HG02588 (cell line): ENCODE measurements around the gene KRT9.
"Not testable (repeated sequence)": the region's sequence is repeated elsewhere in the genome, so short reads cannot be mapped to it uniquely, and the experiment has no call there.

Experiments used
- ATAC-seq: cut with Tn5 transposase; IDR thresholded peaks from one replicate; pipeline ENCODE4 v1.9.1; 2021; ENCODE audit warnings: mild to moderate bottlenecking, moderate library complexity; ENCODE audit not compliant: unreplicated experiment

KRT9 gene

GRCh38 chr17:41602524-41602923 is 30.7 kb upstream of the KRT9 start:
- ATAC-seq, result no peak

DNA sequence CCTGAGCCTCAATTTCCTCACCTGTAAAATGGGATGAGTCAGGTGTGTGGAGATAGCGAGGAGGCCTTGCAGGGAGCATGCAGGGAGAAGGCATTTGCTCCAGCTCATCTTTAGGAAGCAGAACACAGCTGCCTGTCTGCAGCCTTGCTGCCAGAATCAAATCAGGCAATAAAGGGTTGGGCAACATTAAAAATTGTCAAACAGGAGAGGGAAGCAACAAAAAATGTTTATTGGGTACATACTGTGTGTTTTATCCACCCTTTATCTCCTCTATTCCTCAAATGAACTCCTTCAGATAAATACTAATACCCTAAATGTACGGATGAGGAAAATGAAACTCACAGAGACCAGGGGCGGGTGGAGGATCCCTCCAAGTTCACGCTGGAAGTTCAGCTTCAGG is 28.5 kb upstream of the KRT9 start:
- no peak for ATAC-seq

DNA sequence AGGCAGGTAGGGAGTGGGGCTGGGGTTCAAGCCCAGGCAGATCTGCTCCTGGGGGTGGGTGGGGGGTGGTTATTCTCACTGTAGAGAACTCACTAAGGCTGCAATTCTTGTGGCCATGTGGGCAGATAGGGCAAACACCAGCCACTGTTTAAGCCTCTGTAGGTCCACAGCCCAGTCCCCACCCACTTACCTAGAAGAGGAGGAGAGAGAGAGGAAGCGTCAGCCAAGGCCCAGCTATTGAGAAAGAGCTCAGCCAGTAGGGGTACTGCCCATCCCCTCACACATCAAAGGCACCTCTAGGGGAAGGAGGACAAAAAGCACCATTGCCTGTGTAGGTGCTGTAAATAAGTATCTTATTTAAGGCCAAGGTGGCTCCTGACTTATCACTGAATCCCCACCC is 27.8 kb upstream of the KRT9 start:
- ATAC-seq, result no peak

DNA sequence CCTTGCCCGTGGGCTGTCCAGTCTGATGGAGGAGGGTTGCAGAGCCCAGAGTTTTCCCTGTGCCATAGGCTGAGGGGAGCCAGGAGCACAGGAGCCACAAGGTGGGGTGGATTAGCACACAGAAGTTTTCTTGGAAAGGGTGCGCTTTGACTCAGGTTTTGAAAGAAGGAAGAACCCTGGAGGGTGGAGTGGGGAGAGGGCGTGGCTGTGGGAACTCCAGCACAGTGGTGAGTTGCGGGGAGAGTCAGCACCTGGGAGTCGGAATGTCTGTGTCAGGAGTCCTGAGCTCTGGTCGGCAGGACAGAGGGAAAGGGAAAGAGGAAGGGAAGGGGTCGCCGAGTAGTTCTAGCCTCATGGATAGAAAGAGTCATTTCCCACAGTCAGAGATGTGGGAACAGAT is 23.7 kb upstream of the KRT9 start:
- no peak for ATAC-seq

GRCh38 chr17:41594363-41594915 is 22.6 kb upstream of the KRT9 start:
- ATAC-seq, result no peak

GRCh38 chr17:41593306-41593981 is 21.6 kb upstream of the KRT9 start:
- no peak for ATAC-seq

GRCh38 chr17:41592601-41593305 is 20.9 kb upstream of the KRT9 start:
- no peak for ATAC-seq

GRCh38 chr17:41589301-41589700 is 17.4 kb upstream of the KRT9 start:
- ATAC-seq, result no peak

- no peak for ATAC-seq
Measured at GRCh38 chr17:41588126-41588810, 16.4 kb upstream of the KRT9 start.

DNA sequence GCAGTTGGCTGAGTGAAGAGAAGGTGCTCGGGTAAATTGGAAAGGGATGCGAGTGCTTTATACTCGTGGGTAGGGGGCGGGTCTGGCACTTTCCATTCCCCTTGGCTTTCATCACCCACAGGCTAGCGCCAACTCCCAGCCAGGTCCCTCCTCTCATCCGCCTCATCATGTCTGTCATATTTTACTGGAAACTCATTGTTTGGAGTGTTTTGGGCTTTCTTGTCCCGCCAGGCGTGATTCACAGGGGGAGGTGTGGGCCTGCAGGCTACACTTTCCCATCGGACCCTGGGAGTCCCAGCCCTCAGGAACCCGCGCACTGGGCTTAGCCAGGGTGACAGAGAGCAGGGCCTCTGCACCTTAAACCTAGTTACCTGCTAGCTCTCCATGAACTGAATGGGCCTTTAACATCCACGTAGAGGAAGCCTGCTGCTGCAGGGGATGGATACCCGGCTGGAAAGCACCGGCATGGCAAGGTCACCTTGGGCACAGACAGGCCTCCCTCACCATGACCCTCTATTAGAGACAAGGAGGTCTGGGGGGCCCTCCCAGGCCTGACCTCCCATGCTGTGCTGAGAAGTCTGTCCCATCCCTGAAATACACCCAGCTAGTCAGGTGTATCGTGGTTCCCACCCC is 15.1 kb upstream of the KRT9 start, which contains the start of gene KRT14:
Gene KRT14, minus strand, starts transcription at position 33 of the 633 bp plus-strand sequence. CDS start 61 bp downstream, outside the sequence.
- no peak for ATAC-seq

DNA sequence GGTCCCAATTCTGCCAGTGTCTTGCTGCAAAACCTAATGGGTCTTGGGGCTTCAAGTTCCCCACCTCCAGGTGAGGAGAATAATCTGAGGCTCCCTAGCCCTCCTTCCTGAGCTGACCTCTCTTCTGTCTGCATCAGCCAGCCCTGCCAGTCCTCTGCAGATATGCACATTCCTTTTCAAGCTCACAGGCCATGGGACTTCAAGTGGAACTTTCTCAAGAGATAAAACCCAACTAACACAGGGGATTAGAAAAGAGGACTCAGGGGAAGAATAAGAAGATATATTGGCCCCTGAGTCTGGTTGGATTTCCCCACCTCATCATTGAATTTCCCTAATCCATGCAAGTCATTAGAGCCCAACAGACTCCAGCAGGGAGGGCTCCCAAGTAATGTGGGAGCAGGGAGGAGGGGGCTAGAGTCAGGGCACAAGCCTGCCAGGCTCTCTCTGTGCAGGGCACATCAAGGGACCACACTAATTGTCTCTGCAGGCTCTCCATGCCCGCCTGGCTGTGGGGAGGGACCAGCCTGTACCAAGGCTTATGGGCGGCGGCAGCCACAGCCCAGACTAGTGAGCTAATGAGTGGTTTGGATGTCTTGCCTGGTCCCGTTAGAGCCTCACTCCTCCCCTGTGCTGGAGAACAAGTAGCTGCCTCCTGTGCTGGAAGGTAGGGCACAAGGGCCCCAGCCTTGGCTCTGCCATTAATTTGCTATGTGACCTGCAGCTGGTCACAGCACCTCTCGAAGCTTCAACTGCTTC is 13.6 kb upstream of the KRT9 start:
- no peak for ATAC-seq

DNA sequence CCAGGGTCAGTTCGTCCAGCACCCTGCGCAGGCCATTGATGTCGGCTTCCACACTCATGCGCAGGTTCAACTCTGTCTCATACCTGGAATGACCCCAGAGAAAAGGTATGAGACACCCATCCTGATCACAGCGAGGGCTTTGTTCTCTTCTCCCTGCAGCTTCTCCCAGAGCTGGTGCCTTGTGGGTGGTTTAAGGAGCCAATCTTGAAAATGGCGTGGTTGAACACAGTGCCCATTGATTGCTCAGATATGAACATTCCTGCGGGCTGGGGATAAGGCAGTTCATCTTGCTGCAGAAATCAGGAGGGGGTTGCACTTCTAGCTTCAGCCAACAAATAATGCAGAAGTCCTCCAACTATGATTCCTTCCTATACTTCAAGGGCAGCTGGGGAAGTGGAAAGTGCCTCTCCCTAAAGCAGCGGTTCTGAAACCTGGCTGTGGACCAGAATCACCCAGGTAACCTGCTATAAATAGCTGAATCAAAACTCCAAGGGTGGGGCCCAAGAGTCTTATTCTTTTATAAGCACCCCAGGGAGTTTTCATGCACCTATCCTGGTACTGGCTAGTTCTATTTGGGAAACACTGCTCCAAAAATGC is 12.6 kb upstream of the KRT9 start:
- ATAC-seq, result not testable (repeated sequence)

- no peak for ATAC-seq
Measured at GRCh38 chr17:41583137-41584127, 11.6 kb upstream of the KRT9 start.

GRCh38 chr17:41582061-41582968 is 10.5 kb upstream of the KRT9 start:
- ATAC-seq, result not testable (repeated sequence)

GRCh38 chr17:41581366-41582060 is 9.7 kb upstream of the KRT9 start:
- no peak for ATAC-seq

DNA sequence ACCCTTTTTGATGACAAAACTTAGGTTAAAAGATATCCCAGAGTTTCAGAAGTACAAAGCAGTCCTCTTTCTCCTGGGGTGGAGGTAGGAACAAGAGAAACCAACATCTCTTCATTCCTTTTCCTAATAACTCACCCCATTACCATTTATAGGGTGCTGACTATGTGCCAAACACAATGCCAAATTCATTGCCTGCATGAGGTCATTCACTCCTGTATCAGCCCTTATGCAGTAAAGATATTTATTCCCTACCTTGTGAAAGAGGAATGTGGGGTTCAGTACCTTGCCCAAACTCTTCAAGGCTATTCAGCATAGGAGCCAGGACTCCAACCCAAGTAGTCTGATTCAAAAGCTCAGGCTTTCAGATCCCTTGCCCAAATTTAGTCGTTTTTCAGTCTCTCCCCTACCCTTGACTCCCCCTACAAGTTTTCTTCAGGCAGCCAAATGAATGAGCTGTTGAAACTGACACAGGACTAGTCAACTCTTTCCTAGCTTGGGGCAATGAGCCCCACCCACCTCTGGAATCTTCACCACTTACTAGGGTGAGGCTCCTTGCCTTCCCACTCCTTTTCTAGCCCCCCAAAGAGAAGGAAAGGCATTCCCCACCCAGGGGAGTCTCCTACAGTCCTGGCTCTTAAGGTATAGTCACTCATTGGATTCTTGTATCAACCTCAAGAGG is 9.0 kb upstream of the KRT9 start:
- ATAC-seq, result no peak

GRCh38 chr17:41580244-41580575 is 8.4 kb upstream of the KRT9 start:
- no peak for ATAC-seq
